HG03159 (cell line): ENCODE data around the gene NACAD.
A peak's percentile ranks its signal among the peaks of the same experiment; 100 is the strongest.
"Not testable (repeated sequence)": the region's sequence is repeated elsewhere in the genome, so short reads cannot be mapped to it uniquely, and the experiment has no call there.

Experiments used
- ATAC-seq: cut with Tn5 transposase; IDR thresholded peaks from one replicate; pipeline ENCODE4 v1.9.1; 2021; ENCODE audit warnings: mild to moderate bottlenecking, moderate library complexity; ENCODE audit not compliant: unreplicated experiment

The NACAD gene

DNA sequence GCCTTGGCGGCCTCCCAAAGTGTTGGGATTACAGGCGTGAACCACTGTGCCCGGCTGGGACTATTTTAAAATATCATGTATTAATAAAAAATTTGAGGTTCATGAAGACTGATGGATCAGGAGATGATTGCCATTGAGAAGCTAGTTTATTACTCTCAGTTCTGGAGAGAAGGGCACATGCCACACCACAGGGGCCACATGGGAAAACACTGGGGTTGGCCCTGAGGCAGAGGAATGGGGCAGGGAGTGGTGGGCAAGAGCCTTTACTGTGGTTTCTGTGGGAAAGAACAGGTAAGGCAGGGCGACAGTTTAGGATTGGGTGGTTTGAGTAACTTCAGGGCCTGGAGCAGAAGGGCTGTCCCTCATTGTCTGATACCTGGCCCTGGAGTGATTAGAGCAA lies 29.5 kb upstream of the NACAD start:
- no peak for ATAC-seq

DNA sequence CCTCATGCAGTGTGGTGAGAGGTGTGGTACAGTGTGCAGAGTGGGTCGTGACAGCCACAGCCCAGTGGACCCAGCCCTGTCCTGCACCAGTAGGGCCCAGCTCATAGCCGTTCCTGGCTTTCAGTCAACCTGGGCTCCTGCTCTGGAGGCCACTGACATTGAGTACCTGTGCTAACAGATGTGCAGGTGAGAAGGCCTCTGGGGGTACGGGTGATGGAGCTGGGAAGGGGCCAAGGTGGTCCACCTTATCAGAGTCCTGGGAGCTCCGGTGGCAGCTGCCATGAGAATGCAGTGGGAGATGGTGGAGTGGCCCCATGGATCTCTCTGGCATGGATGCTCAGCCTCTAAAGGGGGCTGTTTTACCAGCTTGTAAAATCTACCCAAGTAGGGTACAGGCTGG lies 28.8 kb upstream of the NACAD start:
- ATAC-seq, result no peak

DNA sequence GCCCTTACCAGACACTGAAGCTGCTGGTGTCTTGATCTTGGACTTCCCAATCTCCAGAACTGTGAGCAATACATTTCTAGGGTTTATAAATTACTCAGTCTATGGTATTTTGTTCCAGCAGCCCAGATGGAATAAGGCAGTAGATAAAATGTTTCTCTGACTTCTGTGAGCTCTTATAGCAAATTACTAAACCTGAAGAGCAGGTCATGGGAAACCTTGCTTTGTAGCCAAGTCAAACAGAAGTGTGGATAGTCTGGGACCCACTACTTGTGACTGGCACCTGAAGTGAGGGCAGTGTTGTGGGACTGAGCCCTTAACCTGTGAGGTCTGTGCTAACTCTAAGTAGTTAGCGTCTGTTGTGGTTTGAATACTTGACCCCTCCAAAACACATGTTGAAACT lies 27.3 kb upstream of the NACAD start:
- no peak for ATAC-seq

DNA sequence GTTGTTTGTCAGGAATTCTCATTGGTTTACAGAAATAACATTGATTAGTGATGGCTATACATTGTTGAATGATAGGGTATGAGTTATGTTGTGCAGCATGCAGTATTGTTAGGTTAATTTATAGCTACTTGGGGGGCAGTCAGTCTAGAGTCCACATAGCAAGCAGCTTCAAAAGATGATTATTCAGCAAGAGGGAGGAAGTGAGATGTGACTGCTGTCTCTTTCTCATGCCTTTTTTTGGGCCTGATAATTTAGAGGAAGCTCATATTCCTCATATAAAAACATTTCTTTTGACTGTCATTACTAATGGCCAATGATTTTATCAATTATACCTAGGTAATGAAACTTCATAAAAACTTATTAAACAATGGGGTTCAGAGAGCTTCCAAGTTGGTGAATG lies 26.2 kb upstream of the NACAD start:
- ATAC-seq, result no peak

DNA sequence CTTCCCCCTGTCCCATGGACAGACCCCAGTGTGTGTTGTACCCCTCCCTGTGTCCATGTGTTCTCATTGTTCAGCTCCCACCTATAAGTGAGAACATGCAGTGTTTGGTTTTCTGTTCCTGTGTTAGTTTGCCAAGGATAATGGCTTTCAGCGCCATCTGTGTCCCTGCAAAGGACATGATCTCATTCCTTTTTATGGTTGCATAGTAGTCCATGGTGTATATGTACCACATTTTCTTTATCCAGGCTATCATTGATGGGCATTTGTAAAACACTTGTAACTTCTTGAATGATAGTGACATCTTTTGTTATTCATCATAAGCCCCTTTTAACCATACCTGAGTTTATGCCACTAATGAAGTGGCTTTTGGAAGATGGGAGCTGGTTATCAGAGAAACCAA lies 25.5 kb upstream of the NACAD start:
- ATAC-seq, result not testable (repeated sequence)

DNA sequence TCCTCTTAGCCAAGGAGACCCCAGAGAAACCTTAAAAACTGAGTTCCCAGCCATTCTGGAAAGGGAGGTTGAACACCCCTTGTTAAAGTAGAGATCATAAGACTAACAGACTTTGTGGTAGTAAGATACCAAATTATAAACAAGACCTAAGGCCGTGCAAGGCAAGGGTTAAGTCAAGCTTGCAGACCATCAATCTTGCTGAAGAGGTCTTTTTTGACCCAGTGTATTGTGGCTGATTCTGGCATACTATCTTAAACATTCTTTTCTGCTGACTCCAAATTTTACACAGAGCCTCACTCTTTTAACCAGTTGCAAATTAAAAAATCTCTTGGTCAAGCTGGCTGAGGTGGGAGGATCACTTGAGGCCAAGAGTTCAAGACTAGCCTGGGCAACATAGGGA lies 23.9 kb upstream of the NACAD start:
- ATAC-seq, result no peak

DNA sequence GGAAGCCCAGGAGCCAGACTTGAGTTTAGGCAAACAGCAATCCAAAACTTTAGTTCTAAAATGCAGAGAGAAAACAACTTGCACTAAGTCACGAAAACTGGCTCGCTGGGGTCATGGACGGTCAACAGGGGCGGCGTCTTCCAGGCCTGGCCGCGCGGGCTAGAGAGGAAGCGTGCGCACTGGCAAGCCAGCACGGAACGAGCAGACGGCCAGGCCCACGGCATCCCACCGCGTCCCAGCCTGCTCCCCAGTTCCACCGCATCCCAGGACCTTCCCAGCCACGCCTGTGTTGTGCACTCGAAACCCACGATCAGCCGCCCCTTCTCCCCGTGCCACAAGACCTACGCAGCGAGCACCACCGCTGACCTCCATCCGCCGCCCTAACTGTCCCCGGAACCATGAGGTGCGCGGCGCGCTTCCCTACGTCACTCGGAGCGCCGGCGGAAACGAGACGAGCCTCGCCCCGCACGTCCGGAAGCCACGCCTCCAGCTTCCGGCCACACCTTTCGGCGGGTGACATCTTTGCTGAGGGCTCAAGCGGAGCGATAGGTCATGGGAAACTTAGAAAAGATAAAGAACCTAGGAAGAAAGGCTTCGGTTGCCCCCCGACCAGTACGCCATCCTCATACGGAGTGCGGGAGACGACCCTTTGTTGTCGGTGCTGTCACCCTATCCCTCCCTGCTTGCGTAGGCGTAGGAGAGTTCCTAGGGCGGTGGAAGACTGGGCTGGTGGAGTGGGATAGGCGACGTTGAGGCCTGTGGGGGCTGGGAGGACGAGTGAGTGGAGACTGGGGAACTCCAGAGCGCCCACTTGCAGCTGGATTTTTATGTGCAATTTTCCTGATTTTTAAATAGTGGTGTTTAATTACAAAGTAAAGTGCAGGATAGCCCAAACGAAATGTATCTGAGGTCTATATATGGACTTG lies 22.8 kb upstream of the NACAD start, which contains the start of gene TBRG4:
Gene TBRG4, minus strand, starts transcription at position 400 of the 926 bp plus-strand sequence. CDS start 2,460 bp downstream, outside the sequence.
- peak; percentile 96 for ATAC-seq

DNA sequence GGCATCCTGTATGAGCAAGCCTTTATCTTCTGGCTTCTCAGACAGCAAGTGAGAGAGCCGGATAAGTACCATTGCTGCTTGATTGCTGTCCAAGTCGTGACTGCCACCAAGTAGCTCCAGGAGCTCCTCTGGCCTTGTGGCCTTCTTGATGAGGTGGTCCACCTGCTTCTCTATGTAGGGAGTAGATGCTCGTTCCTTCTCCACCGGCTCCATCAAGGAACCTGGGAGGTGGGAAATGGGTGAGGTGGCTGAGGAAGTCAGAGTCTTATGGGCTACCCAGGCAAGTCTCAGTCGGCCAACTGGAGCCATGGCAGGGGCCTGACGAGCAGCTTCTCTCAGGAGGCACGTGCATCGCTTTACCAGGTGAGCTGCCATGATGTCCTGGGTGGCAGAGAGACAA lies 20.1 kb upstream of the NACAD start:
- ATAC-seq, result no peak

DNA sequence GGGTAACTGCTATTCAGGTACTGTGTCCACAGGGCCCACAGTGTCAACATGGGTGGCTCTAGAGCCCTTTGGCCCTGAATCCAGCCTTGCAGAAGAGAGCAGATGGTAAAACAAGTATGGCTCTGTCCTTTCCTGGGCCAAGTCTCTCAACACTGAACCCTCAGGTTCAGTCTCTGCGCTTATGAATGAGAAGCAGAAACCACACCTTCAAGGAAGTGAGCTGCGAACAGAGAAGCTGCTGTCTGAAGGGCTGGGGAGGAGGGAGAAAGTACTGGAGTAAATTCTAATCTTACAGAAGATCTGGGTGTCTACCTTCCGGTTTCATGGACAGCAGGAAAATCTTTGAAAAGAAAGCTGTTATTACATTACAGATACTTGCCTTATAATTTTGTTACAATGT lies 18.6 kb upstream of the NACAD start:
- ATAC-seq, result no peak

DNA sequence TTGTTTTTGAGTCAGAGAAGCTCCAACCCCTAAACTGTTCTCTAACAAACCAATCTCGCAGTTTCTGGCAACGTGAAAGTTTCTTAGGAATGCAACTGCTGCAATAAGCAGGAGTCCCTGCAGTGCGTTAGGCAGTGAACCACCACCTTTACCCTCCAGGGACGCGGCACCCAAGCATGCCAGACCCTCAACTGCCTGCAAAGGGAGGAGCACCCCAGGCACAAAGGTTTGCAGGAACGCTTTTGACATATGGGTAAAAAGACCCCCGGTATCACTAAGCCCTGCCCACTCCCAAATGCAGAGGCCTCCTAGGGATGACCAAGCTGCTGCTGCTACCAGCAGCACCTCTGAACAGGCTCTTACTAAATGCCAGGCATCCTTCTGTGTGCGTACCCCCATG lies 18.1 kb upstream of the NACAD start:
- ATAC-seq, result no peak

DNA sequence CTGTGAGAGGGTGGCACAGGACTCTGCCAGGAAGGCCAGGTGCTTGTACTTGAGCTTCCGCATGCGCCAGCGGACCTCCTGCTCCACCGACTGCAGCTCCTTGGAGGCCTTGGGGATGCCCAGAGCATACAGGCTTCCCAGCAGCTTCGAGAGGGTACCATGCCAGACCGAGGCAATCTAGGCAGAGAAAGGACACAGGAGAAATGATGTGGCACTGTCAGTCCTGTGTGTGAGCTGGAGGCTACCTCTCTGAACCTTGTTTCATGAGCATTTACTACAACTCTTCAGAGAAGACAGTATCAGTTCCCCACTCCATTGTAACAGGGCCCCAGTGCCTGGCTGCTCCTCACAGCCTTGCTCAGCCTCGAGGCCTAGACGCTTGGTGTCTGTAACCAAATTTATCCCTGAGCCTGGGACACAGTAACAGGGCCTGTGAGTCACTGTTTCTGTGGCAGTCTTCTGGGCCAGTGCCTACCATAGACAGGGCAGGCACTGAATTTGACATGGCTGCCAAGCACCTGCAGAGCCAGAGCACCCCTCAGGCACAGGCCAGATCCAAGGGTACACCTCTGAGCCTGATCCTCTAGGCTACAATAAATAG lies 16.9 kb upstream of the NACAD start:
- no peak for ATAC-seq

DNA sequence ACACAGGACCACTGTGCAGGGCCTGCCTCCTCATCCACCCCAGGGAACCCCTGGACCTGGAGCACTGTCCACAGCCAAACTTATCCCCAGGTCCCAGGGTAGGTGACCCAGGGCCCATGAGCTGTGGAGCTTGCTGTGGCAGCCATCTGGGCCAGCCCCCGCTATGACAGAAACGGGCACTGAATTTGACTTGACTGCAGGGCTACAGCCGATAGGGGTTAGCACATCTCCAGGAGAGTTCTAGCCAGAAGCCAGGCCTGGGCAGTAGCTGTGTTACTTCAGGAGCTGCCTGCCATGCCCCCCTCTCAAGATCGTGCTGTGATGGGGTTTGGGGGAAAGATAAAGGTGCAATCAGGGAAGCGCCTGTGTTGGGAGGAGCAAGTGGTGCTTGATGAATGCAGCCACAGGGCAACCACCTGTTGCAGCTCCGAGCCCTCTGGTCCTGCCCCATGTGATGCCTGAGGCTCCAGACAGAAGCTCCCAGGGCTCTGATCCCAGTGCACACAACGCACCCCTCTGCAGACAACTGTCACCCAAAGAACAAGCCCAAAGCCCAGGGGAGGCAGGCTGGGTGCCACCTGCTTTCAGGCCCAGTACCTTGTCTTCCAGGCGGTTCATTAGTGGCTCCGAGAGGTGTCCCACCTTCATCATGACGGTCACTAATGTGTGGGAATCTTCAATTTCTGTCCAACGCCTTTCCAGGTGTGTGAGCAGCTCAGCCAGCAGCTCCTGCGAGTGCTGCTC lies 16.2 kb upstream of the NACAD start:
- no peak for ATAC-seq

DNA sequence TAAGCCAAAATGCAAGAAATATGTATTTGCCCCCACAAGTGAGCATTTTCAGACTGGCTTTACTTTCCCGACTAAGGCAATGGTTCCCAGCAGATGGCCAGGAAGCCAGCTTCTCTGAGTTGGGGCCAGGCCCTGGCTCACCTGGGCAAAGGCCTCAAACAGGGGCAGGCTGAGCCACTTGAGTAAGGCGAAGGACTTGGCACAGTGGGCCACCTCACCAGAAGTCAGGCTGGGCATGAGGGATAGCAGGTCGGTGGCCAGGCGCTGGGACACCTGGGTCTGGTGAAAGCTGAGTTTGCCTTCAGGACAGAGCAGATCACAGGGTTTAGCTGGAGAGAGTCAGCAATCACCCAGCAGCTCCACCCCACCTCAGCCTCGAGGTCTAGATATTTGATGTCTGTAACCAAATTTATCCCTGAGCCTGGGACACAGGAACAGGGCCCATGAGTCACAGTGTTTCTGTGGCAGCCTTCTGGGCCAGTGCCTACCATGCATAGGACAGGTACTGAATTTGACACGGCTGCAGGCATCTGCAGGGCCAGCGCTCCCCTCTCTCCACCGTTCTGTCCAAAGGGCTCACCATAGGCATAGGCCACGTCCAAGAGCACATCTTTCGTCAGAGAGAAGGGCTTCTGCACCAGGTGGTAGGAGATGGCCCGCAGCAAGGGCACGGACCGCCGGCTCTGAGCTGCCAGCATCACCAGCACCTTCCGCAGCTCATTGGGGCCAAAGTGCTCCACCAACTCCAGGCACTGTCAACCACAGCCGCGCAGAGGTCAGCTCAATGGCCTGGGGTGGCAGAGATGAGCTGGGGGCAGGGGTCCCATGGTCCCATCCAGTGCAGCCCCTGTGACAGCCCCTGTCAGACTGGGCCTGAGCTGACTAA lies 15.4 kb upstream of the NACAD start:
- no peak for ATAC-seq

DNA sequence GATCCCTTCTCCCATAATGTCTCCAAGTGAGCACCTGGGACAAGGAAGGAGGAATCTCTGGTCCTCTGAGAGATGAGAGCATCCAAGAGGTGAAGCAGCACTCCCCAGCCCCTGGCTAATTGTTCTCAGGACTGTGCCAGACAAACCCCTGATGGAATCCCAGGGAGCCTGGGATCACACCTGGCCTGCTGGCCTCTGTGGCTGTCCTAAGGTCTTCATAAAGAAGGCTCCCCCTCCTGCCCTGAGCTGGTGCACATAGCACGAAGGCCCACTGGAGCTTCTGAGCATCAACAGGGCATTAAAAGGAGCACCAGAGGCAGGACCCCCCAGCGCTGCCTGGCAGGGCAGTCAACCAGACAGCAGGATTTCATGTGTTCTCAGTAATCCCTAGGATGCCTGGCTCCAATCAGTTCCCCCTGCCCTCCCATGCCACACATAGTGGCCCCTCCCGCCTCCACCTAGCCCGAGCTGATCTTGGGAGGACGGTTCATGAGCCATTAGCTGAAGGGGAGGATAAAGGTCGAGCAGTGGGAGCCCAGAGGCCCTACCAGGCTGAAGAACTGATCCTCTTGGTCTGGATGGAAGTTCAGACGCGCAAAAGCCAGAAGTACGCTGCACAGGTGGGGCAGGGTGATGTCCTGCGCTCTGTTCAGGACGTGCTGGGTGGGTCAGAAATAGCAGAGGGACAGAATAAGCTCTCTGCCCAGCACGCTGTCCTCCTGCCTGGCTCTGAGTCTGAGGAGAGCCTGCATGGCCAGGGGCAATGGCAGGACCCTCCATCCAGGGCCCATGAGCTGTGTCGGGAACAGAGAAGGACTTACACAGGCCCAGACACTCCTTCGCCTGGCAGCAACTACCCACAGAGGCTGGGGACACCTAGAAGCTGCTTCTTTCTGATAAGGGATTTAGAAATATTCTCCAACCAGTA lies 14.3 kb upstream of the NACAD start:
- no peak for ATAC-seq

DNA sequence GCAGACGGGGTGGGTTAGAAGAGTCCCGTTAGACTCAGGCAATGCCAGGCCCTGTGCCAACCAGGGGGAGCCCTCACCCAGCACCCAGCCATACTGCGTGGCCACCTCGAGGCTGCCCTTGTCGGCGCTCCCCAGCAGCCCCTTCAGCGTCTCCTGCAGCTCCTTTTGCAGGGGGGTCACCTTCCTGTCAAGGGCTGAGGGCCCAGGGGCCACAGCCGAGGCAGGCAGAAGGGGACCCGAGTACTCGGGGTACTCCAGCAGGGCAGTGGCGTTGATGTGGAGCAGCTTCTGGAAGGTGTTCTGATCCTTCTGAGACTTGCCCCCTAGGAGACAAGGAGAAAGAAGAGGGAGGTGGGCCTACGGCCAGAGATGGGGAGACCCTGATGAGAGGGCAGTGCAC lies 13.0 kb upstream of the NACAD start:
- ATAC-seq, result no peak

DNA sequence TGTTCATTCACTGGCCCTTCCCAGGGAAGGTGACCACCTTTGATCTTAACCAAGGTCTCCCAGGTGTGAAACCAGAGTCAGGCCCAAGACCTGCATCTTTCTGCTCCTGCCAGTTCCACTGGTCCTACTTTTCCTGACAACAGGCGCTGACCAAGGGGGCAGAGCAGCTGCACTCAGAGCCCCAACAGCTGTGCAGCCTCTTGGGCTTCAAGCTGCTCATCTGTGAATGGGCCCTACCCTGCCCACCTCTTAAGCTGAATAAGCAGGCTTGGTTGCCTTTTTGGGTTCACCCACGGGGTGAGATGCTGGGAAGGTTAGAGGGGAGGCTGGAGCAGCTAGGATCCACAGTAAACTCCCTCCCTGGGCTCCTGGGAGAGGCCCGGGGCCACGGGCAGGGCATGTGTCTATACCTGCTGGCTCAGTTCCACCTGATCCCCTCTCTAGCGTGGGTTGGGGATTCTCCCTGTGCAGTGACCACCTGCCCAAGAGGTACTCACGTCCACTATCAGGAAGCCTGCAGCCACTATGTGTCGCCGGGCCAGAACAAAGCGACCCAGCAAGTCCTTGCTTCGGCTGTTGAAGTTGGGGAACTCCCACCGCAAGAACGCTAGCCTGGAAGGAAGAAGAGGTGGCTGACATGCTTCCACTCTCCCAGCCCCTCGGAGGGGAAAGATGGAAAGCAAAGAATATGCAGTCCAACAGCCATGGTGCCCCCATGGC lies 12.2 kb upstream of the NACAD start:
- ATAC-seq, result no peak

DNA sequence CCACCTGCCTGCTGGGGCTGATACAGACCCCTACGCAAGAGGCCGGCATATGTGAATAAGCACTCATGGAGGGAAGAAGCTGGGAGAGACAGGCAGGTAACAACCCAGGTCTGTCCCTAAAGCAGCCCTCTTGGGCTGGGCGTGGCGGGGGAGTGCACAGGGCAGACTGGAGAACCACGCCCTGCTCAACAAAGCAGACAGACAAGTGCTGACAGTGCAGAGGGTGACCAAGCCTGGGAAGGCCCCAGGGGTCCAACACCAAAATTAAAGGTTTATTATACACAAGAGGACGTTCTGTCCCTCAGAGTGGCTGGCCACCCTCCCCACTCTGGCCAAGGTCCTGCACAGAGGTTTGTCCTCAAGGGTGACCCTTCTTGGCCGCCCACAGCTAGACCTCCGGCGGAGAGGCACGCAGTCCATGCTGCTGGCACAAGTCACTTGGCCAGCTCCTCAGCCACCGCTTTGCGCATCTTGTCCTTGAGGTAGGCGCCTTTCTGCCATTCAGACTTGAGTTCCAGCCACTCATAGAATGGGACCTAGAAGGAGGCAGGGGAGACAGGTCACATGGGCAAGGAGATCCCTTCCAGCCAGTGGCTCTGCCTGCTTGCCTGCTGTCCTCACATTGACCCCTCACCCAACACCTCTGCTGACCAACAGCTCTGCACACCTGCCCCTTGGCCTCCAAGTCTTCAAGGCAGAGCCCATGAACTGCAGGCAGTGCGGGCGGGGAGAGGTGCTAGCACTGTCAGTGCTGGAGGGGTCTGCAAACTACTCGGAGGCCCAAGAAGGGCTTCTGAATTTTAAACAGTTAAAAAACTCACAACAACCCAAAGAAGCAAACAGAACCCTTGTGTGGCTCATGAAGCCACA lies 11.4 kb upstream of the NACAD start:
- no peak for ATAC-seq
